Caco-2 (cell line): ENCODE measurements around the gene CCDC158. TPM values are rescaled to one million over a fixed set of nuclear protein-coding genes. Genes with fewer than 3 reads are reported as not detected.

Source experiments
- BruUV-seq: library from RNA; stranded (reverse); fragments of 400-500 nt; replicated peaks from 2 replicates; lab custom pipeline; 2021; lab: Mats Ljungman, UMichigan
- CTCF ChIA-PET: fragments of 300-600 bp; sonication (Branson Sonifier 250); formaldehyde crosslinking; loops from one replicate; lab custom pipeline; 2022; ENCODE audit warnings: antibody characterized with exemption; lab: Charles Lee
- POLR2A ChIA-PET: fragments of 300-600 bp; sonication (Branson Sonifier 250); formaldehyde crosslinking; loops from one replicate; lab custom pipeline; 2022; ENCODE audit warnings: antibody characterized with exemption; lab: Charles Lee
- DNase-seq, 2 experiments: peaks; one replicate each; pipeline versions ENCODE4 v3.0.0 to v3.0.0-alpha.2; 2020 to 2022
- H3K27me3 ChIP-seq: replicated peaks from 2 replicates; pipeline ENCODE4 v1.6.0; 2011; ENCODE audit warnings: low read length; ENCODE audit not compliant: control insufficient read depth, insufficient read depth
- H3K36me3 ChIP-seq: 2 replicates; pipeline ENCODE4 v1.5.1; 2011; ENCODE audit warnings: low read length; ENCODE audit not compliant: control insufficient read depth, insufficient read depth
- H3K4me1 ChIP-seq: fragments of 250-450 bp; sonication (Bioruptor Pico); 2 replicates; pipeline ENCODE4 v1.5.1; 2020; ENCODE audit warnings: mild to moderate bottlenecking
- H3K4me3 ChIP-seq: 2 replicates; pipeline ENCODE4 v1.5.1; 2011; ENCODE audit warnings: low read depth, mild to moderate bottlenecking, control low read depth, low read length
- H3K9me3 ChIP-seq: fragments of 250-450 bp; sonication (Bioruptor Pico); 2 replicates; pipeline ENCODE4 v1.5.1; 2020; ENCODE audit warnings: mild to moderate bottlenecking, moderate library complexity
- H3K27ac Mint-ChIP-seq: one replicate; pipeline ENCODE4 v1.8.0; 2022; ENCODE audit warnings: mixed read lengths; ENCODE audit not compliant: unreplicated experiment
- H3K27me3 Mint-ChIP-seq: one replicate; pipeline ENCODE4 v1.8.0; 2022; ENCODE audit warnings: mixed read lengths; ENCODE audit not compliant: insufficient read depth, unreplicated experiment
- H3K36me3 Mint-ChIP-seq: one replicate; pipeline ENCODE4 v1.8.0; 2022; ENCODE audit warnings: mild to moderate bottlenecking, mixed read lengths; ENCODE audit not compliant: insufficient read depth, unreplicated experiment
- H3K4me1 Mint-ChIP-seq: one replicate; pipeline ENCODE4 v1.8.0; 2022; ENCODE audit warnings: low read depth, mixed read lengths; ENCODE audit not compliant: unreplicated experiment
- H3K4me3 Mint-ChIP-seq: one replicate; pipeline ENCODE4 v1.8.0; 2022; ENCODE audit warnings: mild to moderate bottlenecking, moderate library complexity, mixed read lengths; ENCODE audit not compliant: unreplicated experiment
- H3K9me3 Mint-ChIP-seq: one replicate; pipeline ENCODE4 v1.8.0; 2022; ENCODE audit warnings: mixed read lengths; ENCODE audit not compliant: unreplicated experiment
- intact Hi-C: fragments of 100-400 bp; cut with micrococcal nuclease; formaldehyde crosslinking; loops from one replicate; pipeline ENCODE4 v1.10.0; 2022; ENCODE audit not compliant: unreplicated experiment
- total RNA-seq: library from RNA; stranded (reverse); gene quantifications from 2 replicates; pipeline ENCODE4 v1.2.3, GENCODE V29; 2022
- TF ChIP-seq, protein P1 (sequence below), 2 experiments: fragments of 200-600 bp in 1 of 2; IDR thresholded peaks; 1 replicate in 1 of 2; 2 replicates in 1 of 2; pipeline versions ENCODE4 v1.5.1 to v1.8.0; 2011 to 2022; ENCODE audit warnings: antibody characterized with exemption in 1 of 2, control low read depth in 1 of 2, inconsistent platforms in 1 of 2, low read depth in 1 of 2, low read length in 1 of 2, mild to moderate bottlenecking in 1 of 2, moderate library complexity in 1 of 2; ENCODE audit not compliant: insufficient read depth in 1 of 2, severe bottlenecking in 1 of 2, unreplicated experiment in 1 of 2

CCDC158 gene
- total RNA-seq, 1 experiment from 2014 or later = 0.39 TPM

DNA sequence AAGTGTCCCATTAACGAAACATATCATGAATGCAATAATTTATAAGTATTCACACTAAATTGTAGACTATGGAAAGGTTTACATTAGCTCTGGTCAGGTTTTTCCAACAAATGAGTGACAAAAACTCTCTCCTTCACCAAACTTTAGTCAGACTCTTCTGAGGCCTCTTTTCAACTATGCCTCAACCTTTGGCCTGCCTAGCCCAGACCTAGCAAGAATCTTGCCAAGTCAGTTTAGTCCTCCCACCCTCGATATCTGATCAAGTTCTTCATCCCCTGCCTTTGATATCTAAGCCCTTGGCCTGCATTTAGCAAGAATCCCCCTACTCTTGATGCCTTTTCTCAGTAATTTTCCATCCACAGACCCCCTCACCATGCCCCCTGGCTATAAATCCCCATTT lies 37.9 kb downstream of the CCDC158 start:
- Mint-ChIP-seq H3K4me3 (no peak overlapping the region), H3K27me3 (no peaks in the 10 kb centered on the region), H3K36me3 (no peaks in the 10 kb centered on the region), H3K9me3 (no peaks in the 10 kb centered on the region), H3K27ac (no peak overlapping the region), H3K4me1 (peaks cover 7% of the 10 kb centered on the region)
- intact Hi-C loops = no loop called here
- TF ChIP-seq, protein P1, sequence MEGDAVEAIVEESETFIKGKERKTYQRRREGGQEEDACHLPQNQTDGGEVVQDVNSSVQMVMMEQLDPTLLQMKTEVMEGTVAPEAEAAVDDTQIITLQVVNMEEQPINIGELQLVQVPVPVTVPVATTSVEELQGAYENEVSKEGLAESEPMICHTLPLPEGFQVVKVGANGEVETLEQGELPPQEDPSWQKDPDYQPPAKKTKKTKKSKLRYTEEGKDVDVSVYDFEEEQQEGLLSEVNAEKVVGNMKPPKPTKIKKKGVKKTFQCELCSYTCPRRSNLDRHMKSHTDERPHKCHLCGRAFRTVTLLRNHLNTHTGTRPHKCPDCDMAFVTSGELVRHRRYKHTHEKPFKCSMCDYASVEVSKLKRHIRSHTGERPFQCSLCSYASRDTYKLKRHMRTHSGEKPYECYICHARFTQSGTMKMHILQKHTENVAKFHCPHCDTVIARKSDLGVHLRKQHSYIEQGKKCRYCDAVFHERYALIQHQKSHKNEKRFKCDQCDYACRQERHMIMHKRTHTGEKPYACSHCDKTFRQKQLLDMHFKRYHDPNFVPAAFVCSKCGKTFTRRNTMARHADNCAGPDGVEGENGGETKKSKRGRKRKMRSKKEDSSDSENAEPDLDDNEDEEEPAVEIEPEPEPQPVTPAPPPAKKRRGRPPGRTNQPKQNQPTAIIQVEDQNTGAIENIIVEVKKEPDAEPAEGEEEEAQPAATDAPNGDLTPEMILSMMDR (IDR thresholded peaks at IDR 0.05; ENCODE audit: insufficient read depth in 1 of 2, low read depth in 1 of 2, low read length in 1 of 2, severe bottlenecking in 1 of 2, unreplicated experiment in 1 of 2) = no peak
- ChIA-PET POLR2A (no interaction called here), CTCF (no interaction called here)
- Histone ChIP-seq H3K27me3 (no peaks in the 10 kb centered on the region), H3K4me3 (no peak overlapping the region), H3K36me3 (no peaks in the 10 kb centered on the region), H3K4me1 (0 out of 2 replicates have a peak, but pooled peaks cover 2% of the 10 kb centered on the region), H3K9me3 (no peaks in the 10 kb centered on the region; the same call in 1 of the 2 replicates)
- BruUV-seq = no TSS peak
- DNase-seq = no peak

DNA sequence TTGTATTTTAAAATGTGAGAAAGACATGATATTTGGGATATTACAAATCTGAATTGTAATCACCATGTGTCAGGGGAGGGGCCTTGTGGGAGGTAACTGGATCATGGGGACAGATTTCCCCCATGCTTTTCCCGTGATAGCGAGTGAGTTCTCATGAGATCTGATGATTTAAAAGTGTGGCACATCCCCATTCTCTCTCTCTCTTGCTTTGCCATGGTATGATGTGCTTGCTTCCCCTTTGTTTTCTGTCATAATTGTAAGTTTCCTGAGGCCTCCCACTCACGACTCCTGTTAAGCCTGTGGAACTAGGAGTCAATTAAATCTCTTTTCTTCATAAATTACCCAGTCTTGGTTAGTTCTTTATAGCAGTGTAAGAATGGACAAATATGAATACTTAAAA lies 39.0 kb downstream of the CCDC158 start:
- H3K36me3 Mint-ChIP-seq = no peaks in the 10 kb centered on the region
- no peaks in the 10 kb centered on the region for H3K27me3 Mint-ChIP-seq
- intact Hi-C loops = no loop called here
- Histone ChIP-seq H3K9me3 (no peaks in the 10 kb centered on the region; the same call in 1 of the 2 replicates), H3K4me1 (peaks cover 10% of the 10 kb centered on the region), H3K27me3 (no peaks in the 10 kb centered on the region), H3K4me3 (no peak overlapping the region), H3K36me3 (no peaks in the 10 kb centered on the region)
- POLR2A ChIA-PET = no interaction called here
- H3K27ac Mint-ChIP-seq = no peak overlapping the region
- H3K4me3 Mint-ChIP-seq = no peak overlapping the region
- no peak for DNase-seq
- peaks cover 16% of the 10 kb centered on the region for H3K4me1 Mint-ChIP-seq
- BruUV-seq = no TSS peak
- H3K9me3 Mint-ChIP-seq = no peaks in the 10 kb centered on the region
- CTCF ChIA-PET = no interaction called here
- TF ChIP-seq, protein P1 (IDR thresholded peaks at IDR 0.05; ENCODE audit: insufficient read depth in 1 of 2, low read depth in 1 of 2, low read length in 1 of 2, severe bottlenecking in 1 of 2, unreplicated experiment in 1 of 2) = no peak

DNA sequence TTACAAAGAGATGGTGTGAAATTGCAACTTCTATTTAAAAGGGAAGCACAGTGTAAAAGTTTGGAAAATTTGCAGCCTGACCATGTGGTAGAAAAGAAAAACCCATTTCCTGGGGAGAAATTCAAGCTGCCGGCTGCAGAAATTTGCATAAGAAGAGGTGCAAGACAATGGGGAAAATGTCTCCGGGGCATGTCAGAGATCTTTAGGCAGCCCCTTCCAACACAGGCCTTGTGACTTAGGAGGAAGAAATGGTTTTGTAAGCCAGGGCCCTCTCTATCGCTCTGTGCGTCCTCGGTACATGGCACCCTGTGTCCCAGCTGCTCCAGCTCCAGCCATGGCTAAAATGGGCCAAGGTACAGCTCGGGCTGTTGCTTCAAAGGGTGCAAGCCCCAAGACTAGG lies 40.4 kb downstream of the CCDC158 start:
- Histone ChIP-seq H3K4me1 (peaks cover 18% of the 10 kb centered on the region), H3K27me3 (no peaks in the 10 kb centered on the region), H3K4me3 (no peak overlapping the region), H3K36me3 (no peaks in the 10 kb centered on the region), H3K9me3 (no peaks in the 10 kb centered on the region; the same call in 1 of the 2 replicates)
- TF ChIP-seq, protein P1 (IDR thresholded peaks at IDR 0.05; ENCODE audit: insufficient read depth in 1 of 2, low read depth in 1 of 2, low read length in 1 of 2, severe bottlenecking in 1 of 2, unreplicated experiment in 1 of 2) = no peak
- BruUV-seq = no TSS peak
- ChIA-PET CTCF (no interaction called here), POLR2A (no interaction called here)
- Mint-ChIP-seq H3K27ac (no peak overlapping the region), H3K27me3 (no peaks in the 10 kb centered on the region), H3K9me3 (no peaks in the 10 kb centered on the region), H3K36me3 (no peaks in the 10 kb centered on the region), H3K4me1 (peaks cover 16% of the 10 kb centered on the region), H3K4me3 (no peak overlapping the region)
- intact Hi-C loops = no loop called here
- DNase-seq = no peak
